SK-N-SH (cell line): ENCODE results near the gene ENTPD6. TPM values are rescaled to one million over a fixed set of nuclear protein-coding genes. Genes with fewer than 3 reads are reported as not detected.

ENCODE experiments used
- CTCF ChIA-PET: fragments of 300-600, 350-600 bp; formaldehyde crosslinking; extraction: SDS; loops from one replicate; lab custom pipeline; 2021; lab: Yijun Ruan, JAX
- POLR2A ChIA-PET: fragments of 350-600 bp; sonication (Branson Sonifier 250); formaldehyde crosslinking; extraction: SDS; loops from one replicate; lab custom pipeline; 2020; ENCODE audit warnings: antibody characterized with exemption, inconsistent platforms; lab: Yijun Ruan, JAX
- DNase-seq: peaks from one replicate; pipeline ENCODE4 v3.0.0; 2012
- H2AFZ ChIP-seq: fragments of 200-600 bp; sonication (generic); 2 replicates; pipeline ENCODE4 v1.8.1; 2016; ENCODE audit warnings: antibody characterized with exemption, mild to moderate bottlenecking, low read depth
- H3F3A ChIP-seq: fragments of 200-600 bp; sonication (generic); replicated peaks from 2 replicates; pipeline ENCODE3; 2016; ENCODE audit warnings: antibody characterized with exemption, mild to moderate bottlenecking; ENCODE audit not compliant: insufficient read depth
- H3K27ac ChIP-seq, 2 experiments: fragments of 200-500 bp in 1 of 2; fragments of 200-600 bp in 1 of 2; sonication (Bioruptor generic) in 1 of 2; sonication (generic), shearing (Covaris generic) in 1 of 2; 2 replicates each; pipeline versions ENCODE4 v1.5.1 to v1.6.1; 2014 to 2016; ENCODE audit warnings: low read depth in 2 of 2, inconsistent platforms in 1 of 2, low read length in 1 of 2, mild to moderate bottlenecking in 1 of 2, mixed read lengths in 1 of 2
- H3K27me3 ChIP-seq: fragments of 200-600 bp; sonication (generic), shearing (Covaris generic); 2 replicates; pipeline ENCODE4 v1.6.1; 2016; ENCODE audit warnings: mixed run types; ENCODE audit not compliant: insufficient read depth
- H3K36me3 ChIP-seq, 2 experiments: fragments of 200-500 bp in 1 of 2; fragments of 200-600 bp in 1 of 2; sonication (Bioruptor generic) in 1 of 2; sonication (generic) in 1 of 2; replicated peaks in 1 of 2; 2 replicates each; pipeline versions ENCODE3 to v1.5.1; 2014 to 2016; ENCODE audit warnings: low read length in 1 of 2, mild to moderate bottlenecking in 1 of 2; ENCODE audit not compliant: insufficient read depth in 2 of 2, control insufficient read depth in 1 of 2
- H3K4me1 ChIP-seq, 2 experiments: fragments of 200-500 bp in 1 of 2; fragments of 200-600 bp in 1 of 2; sonication (Bioruptor generic) in 1 of 2; sonication (generic), shearing (Covaris generic) in 1 of 2; 2 replicates each; pipeline versions ENCODE4 v1.5.1 to v1.6.1; 2014 to 2016; ENCODE audit warnings: low read depth in 1 of 2, low read length in 1 of 2, mixed run types in 1 of 2; ENCODE audit not compliant: insufficient read depth in 2 of 2, control insufficient read depth in 1 of 2
- H3K4me2 ChIP-seq: fragments of 200-600 bp; sonication (generic), shearing (Covaris generic); 2 replicates; pipeline ENCODE4 v1.6.1; 2017; ENCODE audit warnings: mixed run types
- H3K4me3 ChIP-seq, 2 experiments: fragments of 200-500 bp in 1 of 2; fragments of 200-600 bp in 1 of 2; sonication (Bioruptor generic) in 1 of 2; sonication (generic), shearing (Covaris generic) in 1 of 2; 2 replicates each; pipeline versions ENCODE4 v1.5.1 to v1.8.1; 2014 to 2016; ENCODE audit warnings: low read depth in 2 of 2, inconsistent platforms in 1 of 2, low read length in 1 of 2, mild to moderate bottlenecking in 1 of 2, mixed read lengths in 1 of 2, moderate library complexity in 1 of 2
- H3K79me2 ChIP-seq: fragments of 200-600 bp; sonication (generic); 2 replicates; pipeline ENCODE4 v1.8.1; 2017; ENCODE audit warnings: mild to moderate bottlenecking; ENCODE audit not compliant: insufficient read depth
- H3K9ac ChIP-seq: fragments of 200-600 bp; sonication (generic); 2 replicates; pipeline ENCODE4 v1.6.1; 2017; ENCODE audit warnings: mixed run types
- H3K9me2 ChIP-seq: fragments of 200-600 bp; sonication (generic); 2 replicates; pipeline ENCODE4 v1.6.1; 2017; ENCODE audit warnings: mixed run types
- H3K9me3 ChIP-seq: fragments of 200-600 bp; sonication (generic); 2 replicates; pipeline ENCODE4 v1.6.1; 2017; ENCODE audit warnings: mixed run types, mild to moderate bottlenecking, moderate library complexity
- H4K20me1 ChIP-seq: fragments of 200-600 bp; sonication (generic); 2 replicates; pipeline ENCODE4 v1.6.1; 2017; ENCODE audit warnings: mild to moderate bottlenecking, mixed run types; ENCODE audit not compliant: insufficient read depth
- EP300 ChIP-seq, 2 experiments: IDR thresholded peaks; 2 replicates each; pipeline versions ENCODE4 v1.4.0 to v1.6.1; 2012; ENCODE audit warnings: borderline replicate concordance in 1 of 2, low read depth in 1 of 2, low read length in 1 of 2
- FOSL2 ChIP-seq: IDR thresholded peaks from 2 replicates; pipeline ENCODE4 v1.4.0; 2012; ENCODE audit warnings: low read depth, mild to moderate bottlenecking, moderate library complexity, borderline replicate concordance
- FOXM1 ChIP-seq: IDR thresholded peaks from 2 replicates; pipeline ENCODE4 v1.4.0; 2012; ENCODE audit warnings: low read depth, mild to moderate bottlenecking
- GABPA ChIP-seq: IDR thresholded peaks from 2 replicates; pipeline ENCODE4 v1.4.0; 2012; ENCODE audit warnings: low read depth, mild to moderate bottlenecking
- GATA2 ChIP-seq: sonication (generic); formaldehyde crosslinking; IDR thresholded peaks from 2 replicates; pipeline ENCODE4 v1.5.0; 2020; ENCODE audit warnings: mild to moderate bottlenecking, missing genetic modification reagents
- MEF2A ChIP-seq: IDR thresholded peaks from 2 replicates; pipeline ENCODE4 v1.4.0; 2012; ENCODE audit warnings: low read depth, borderline replicate concordance
- MXI1 ChIP-seq: IDR thresholded peaks from 2 replicates; pipeline ENCODE4 v1.6.1; 2012; ENCODE audit warnings: mild to moderate bottlenecking, low read depth, low read length, improper control_type of control experiment
- NFIC ChIP-seq: IDR thresholded peaks from 2 replicates; pipeline ENCODE4 v1.4.0; 2012; ENCODE audit warnings: borderline replicate concordance
- POLR2AphosphoS5 ChIP-seq: IDR thresholded peaks from 2 replicates; pipeline ENCODE4 v1.6.1; 2012; ENCODE audit warnings: low read depth, low read length
- RAD21 ChIP-seq: IDR thresholded peaks from 2 replicates; pipeline ENCODE4 v1.6.1; 2012; ENCODE audit warnings: mild to moderate bottlenecking, low read length
- REST ChIP-seq: IDR thresholded peaks from 2 replicates; pipeline ENCODE4 v1.6.1; 2012; ENCODE audit warnings: mild to moderate bottlenecking, low read depth, low read length, moderate library complexity
- RXRA ChIP-seq: IDR thresholded peaks from 2 replicates; pipeline ENCODE4 v1.4.0; 2012; ENCODE audit warnings: low read depth, mild to moderate bottlenecking, borderline replicate concordance
- SIN3A ChIP-seq: IDR thresholded peaks from 2 replicates; pipeline ENCODE4 v1.6.1; 2012; ENCODE audit warnings: low read depth, mild to moderate bottlenecking, low read length, moderate library complexity, borderline replicate concordance
- TAF1 ChIP-seq: IDR thresholded peaks from 2 replicates; pipeline ENCODE4 v1.6.1; 2012; ENCODE audit warnings: low read depth, mild to moderate bottlenecking, low read length, moderate library complexity, borderline replicate concordance
- TCF12 ChIP-seq: IDR thresholded peaks from 2 replicates; pipeline ENCODE4 v1.4.0; 2012
- WGBS: methylation state at CpG from one replicate; pipeline ENCODE4 v1.1.6; 2017; ENCODE audit warnings: low lambda C conversion rate; 5-methylcytosine and 5-hydroxymethylcytosine counted together
- polyA plus RNA-seq, 3 experiments: library from polyadenylated mRNA; depleted of rRNA; stranded (reverse); fragments of >200 nt; gene quantifications; 2 replicates each; pipeline ENCODE4 v1.2.3, GENCODE V29; 2012
- TF ChIP-seq, protein P1 (sequence below): fragments of 150-350 bp; IDR thresholded peaks from 2 replicates; pipeline ENCODE4 v1.6.1; 2017; ENCODE audit warnings: antibody characterized with exemption, low read length, low read depth, borderline replicate concordance
- TF ChIP-seq, protein P2 (sequence below): IDR thresholded peaks from 2 replicates; pipeline ENCODE4 v1.4.0; 2012; ENCODE audit warnings: low read depth
- TF ChIP-seq, protein P3 (sequence below): fragments of 150-350 bp; IDR thresholded peaks from 2 replicates; pipeline ENCODE4 v1.6.1; 2016; ENCODE audit warnings: mild to moderate bottlenecking, low read depth, low read length

Gene ENTPD6
- polyA plus RNA-seq, 1 of the 3 experiments (the other 2 are of a cell fraction), result 76.1 TPM

- H3K36me3 ChIP-seq, result no peaks in the 10 kb centered on the region
- no peak overlapping the region for H3K4me3 ChIP-seq
- H2AFZ ChIP-seq, result no peak overlapping the region
- no peaks in the 10 kb centered on the region for H3K9me2 ChIP-seq
- H3K27me3 ChIP-seq, result peaks cover 17% of the 10 kb centered on the region; the same call in 1 of the 2 replicates
- no peaks in the 10 kb centered on the region for H3F3A ChIP-seq
- 0 out of 2 replicates have a peak, but pooled peaks cover 3% of the 10 kb centered on the region for H3K9me3 ChIP-seq
- WGBS, result 58% methylated on average over 7 of the region's 7 CpGs
- no peaks in the 10 kb centered on the region for H4K20me1 ChIP-seq
- no peak overlapping the region for H3K4me2 ChIP-seq
- H3K9ac ChIP-seq, result no peak overlapping the region
- TF ChIP-seq, protein P1, sequence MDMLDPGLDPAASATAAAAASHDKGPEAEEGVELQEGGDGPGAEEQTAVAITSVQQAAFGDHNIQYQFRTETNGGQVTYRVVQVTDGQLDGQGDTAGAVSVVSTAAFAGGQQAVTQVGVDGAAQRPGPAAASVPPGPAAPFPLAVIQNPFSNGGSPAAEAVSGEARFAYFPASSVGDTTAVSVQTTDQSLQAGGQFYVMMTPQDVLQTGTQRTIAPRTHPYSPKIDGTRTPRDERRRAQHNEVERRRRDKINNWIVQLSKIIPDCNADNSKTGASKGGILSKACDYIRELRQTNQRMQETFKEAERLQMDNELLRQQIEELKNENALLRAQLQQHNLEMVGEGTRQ, result no peak
- TF ChIP-seq GABPA (no peak), EP300 (IDR thresholded peaks at IDR 0.05; ENCODE audit: borderline replicate concordance in 1 of 2, low read depth in 1 of 2, low read length in 1 of 2) (no peak), FOXM1 (no peak), RAD21 (no peak), SIN3A (no peak)
- H3K4me1 ChIP-seq, result peaks cover 0 to 16% of the 10 kb centered on the region in 2 experiments; a peak in 2 of 4 replicates
- DNase-seq, result no peak
- no peaks in the 10 kb centered on the region for H3K79me2 ChIP-seq
- ChIA-PET POLR2A (no interaction called here), CTCF (interaction anchor here (3.7 kb wide), 1 partner anchor 9 kb away, joined by 12 read pairs; no protein-coding TSS in a partner anchor)
- H3K27ac ChIP-seq, result no peak overlapping the region
Observed at GRCh38 chr20:25187635-25188034, 7.9 kb upstream of the ENTPD6 start.

GRCh38 chr20:25188218-25188617, 7.3 kb upstream of the ENTPD6 start:
- H3K27me3 ChIP-seq, result peaks cover 17% of the 10 kb centered on the region; the same call in 1 of the 2 replicates
- POLR2A ChIA-PET, result no interaction called here
- DNase-seq, result no peak
- H3K9me2 ChIP-seq, result no peaks in the 10 kb centered on the region
- no peak overlapping the region for H3K9ac ChIP-seq
- no peak overlapping the region for H2AFZ ChIP-seq
- H3K36me3 ChIP-seq, result no peaks in the 10 kb centered on the region
- CTCF ChIA-PET, result interaction anchor here (3.7 kb wide), 1 partner anchor 9 kb away, joined by 12 read pairs; no protein-coding TSS in a partner anchor
- H3K4me3 ChIP-seq, result no peak overlapping the region
- H3K27ac ChIP-seq, result no peak overlapping the region
- no peaks in the 10 kb centered on the region for H3F3A ChIP-seq
- 33% methylated on average over 1 of the region's 1 CpG for WGBS
- H3K4me1 ChIP-seq, result peaks cover 0 to 16% of the 10 kb centered on the region in 2 experiments; a peak in 2 of 4 replicates
- H3K9me3 ChIP-seq, result 0 out of 2 replicates have a peak, but pooled peaks cover 3% of the 10 kb centered on the region
- no peak overlapping the region for H3K4me2 ChIP-seq
- no peaks in the 10 kb centered on the region for H4K20me1 ChIP-seq
- no peaks in the 10 kb centered on the region for H3K79me2 ChIP-seq
- TF ChIP-seq POLR2AphosphoS5 (no peak), REST (no peak), EP300 (IDR thresholded peaks at IDR 0.05; ENCODE audit: borderline replicate concordance in 1 of 2, low read depth in 1 of 2, low read length in 1 of 2) (no peak), FOSL2 (no peak), NFIC (no peak), RXRA (no peak), MXI1 (no peak), MEF2A (no peak), GATA2 (CRISPR knock-in tag) (no peak), TAF1 (no peak), TCF12 (no peak), FOXM1 (no peak)
- TF ChIP-seq, protein P2, sequence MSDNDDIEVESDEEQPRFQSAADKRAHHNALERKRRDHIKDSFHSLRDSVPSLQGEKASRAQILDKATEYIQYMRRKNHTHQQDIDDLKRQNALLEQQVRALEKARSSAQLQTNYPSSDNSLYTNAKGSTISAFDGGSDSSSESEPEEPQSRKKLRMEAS, result no peak
- TF ChIP-seq, protein P3, sequence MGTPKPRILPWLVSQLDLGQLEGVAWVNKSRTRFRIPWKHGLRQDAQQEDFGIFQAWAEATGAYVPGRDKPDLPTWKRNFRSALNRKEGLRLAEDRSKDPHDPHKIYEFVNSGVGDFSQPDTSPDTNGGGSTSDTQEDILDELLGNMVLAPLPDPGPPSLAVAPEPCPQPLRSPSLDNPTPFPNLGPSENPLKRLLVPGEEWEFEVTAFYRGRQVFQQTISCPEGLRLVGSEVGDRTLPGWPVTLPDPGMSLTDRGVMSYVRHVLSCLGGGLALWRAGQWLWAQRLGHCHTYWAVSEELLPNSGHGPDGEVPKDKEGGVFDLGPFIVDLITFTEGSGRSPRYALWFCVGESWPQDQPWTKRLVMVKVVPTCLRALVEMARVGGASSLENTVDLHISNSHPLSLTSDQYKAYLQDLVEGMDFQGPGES, result no peak
- TF ChIP-seq, protein P1, result no peak
